A172 (cell line): ENCODE measurements around the gene ZNF467. TPM values are rescaled to one million over a fixed set of nuclear protein-coding genes. Genes with fewer than 3 reads are reported as not detected.

Experiments
- DNase-seq: peaks from one replicate; pipeline ENCODE4 v3.0.0-alpha.2; 2015; ENCODE audit warnings: low spot score
- total RNA-seq: library from RNA; depleted of rRNA; stranded (reverse); fragments of >200 nt; shearing (Covaris generic); gene quantifications from 2 replicates; pipeline ENCODE4 v1.2.3, GENCODE V29; 2014

The ZNF467 gene
- total RNA-seq, 1 experiment from 2014 or later: not detected

GRCh38 chr7:149809215-149809614, 35.8 kb upstream of the ZNF467 start:
- no peak for DNase-seq

- DNase-seq: no peak
These were observed 34.9 kb upstream of the ZNF467 start for GRCh38 chr7:149808311-149808710.

DNA sequence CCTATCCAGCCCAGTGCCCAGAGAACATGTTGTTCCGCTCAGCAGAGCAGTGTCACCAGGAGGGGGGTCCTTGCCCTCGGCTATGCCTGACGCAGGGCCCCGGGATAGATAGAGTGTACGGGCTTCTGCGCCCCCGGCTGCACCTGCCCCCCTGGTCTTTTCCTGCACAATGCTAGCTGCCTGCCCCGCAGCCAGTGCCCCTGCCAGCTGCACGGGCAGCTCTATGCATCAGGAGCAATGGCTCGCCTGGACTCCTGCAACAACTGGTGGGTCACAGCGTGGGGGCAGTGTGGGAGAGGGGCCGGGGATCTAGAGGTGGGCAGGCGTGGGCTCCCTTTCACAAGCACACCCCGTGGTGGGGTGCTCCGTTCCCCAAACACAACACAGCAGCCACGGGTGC, 33.3 kb upstream of the ZNF467 start:
- no peak for DNase-seq

DNA sequence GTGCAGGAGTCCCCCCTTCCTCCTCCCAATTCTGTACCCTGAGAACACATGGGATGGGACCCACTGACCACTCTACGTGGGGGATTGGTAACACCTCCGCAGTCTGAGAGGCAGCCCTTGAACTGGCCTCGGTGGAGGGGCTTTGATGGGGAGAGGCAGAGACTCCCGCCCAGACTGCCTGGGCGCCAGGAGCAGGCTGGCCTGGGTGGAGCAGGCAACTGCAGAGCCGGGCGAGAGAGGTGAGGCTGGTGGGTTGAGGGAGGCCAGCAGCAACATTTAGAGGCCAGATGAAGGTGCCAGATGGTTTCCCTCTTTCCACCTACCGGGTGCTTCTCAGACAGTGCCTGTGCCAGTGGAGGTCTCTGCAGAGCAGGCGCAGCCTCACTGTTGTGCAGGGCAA, 30.7 kb upstream of the ZNF467 start:
- no peak for DNase-seq

- no peak for DNase-seq
These were observed 30.2 kb upstream of the ZNF467 start for GRCh38 chr7:149803551-149804074.

DNA sequence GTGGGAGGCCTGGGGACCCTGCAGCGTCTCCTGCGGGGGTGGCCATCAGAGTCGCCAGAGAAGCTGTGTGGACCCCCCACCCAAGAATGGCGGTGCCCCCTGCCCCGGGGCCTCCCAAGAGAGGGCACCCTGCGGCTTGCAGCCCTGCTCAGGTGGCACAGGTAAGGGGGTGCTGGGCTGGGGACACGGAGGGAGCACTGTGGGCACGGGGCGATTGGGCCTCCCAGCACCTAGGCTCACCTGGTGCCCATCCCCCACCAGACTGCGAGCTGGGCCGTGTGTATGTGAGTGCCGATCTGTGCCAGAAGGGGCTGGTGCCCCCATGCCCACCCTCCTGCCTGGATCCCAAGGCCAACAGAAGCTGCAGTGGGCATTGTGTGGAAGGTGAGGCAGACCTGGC, 29.6 kb upstream of the ZNF467 start:
- no peak for DNase-seq

DNA sequence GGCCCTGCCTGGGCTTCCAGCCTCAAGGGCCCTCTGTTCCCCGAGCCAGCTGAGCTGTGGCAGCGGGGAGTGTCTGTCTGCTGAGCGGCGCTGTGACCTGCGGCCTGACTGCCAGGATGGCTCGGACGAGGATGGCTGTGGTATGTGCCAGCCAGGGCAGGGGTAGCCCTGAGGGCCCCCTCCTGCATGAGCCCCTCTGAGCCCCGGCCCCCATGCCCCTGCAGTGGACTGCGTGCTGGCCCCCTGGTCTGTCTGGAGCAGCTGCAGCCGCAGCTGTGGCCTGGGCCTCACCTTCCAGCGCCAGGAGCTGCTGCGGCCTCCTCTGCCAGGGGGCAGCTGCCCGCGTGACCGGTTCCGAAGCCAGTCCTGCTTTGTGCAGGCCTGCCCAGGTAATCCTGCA, 28.4 kb upstream of the ZNF467 start:
- no peak for DNase-seq

DNA sequence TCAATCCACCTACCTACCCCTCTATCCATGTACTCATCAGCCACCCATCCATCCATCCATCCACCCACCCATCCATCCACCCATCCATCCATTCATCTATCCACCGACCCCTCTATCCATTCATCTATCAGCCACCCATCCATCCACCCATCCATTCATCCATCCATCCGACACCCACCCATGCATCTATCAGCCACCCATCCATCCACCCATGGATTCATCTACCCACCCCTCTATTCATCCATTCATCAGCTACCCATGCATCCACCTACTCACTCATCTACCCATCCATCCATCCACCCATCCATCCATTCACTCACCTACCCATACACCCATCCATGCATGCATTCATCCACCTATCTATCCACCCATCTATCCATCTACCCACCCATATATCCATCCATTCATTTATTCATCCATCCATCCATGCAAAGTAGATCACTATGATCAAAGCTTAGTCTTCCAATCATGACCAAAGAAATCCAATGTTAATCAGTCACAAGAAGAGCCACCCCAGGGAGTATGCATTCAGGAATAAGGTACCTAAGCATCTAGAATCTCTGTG, 27.7 kb upstream of the ZNF467 start:
- no peak for DNase-seq

- DNase-seq: no peak
These were observed 26.8 kb upstream of the ZNF467 start for GRCh38 chr7:149800169-149800555.

DNA sequence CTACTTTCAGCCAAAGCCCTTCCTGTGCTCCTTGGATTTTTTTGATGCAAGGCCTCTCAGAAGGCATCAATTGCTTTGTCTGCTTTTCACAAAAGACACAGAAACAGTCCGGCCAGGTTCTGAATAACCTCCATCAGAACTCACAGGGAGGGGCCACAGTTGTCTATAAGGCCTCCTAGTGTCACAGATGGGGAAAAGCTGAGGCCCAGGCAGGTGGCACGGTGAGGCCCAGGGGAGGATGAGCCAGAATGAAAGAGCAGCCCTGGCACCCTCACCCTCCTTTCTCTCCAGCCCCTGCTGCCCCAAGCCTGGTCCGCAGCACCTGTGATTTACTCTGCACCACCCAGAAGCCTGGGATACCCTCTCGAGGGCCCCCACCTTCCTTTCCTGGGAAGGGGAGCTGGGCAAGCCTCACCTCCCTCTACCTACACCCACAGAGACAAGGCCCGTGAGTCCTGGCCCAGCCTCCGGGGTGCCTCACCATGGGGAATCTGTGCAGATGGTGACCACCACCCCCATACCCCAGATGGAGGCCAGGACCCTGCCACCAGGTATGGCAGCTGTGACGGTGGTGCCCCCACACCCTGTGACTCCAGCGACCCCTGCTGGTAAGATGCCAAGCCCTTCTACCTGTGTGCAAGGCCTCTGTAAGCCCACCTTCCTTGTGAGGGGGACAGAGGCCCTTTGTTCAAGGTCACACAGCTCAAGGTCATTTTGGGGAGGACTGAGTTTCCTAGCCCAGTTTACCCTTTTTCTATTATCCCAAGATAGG, 26.2 kb upstream of the ZNF467 start:
- DNase-seq: no peak

DNA sequence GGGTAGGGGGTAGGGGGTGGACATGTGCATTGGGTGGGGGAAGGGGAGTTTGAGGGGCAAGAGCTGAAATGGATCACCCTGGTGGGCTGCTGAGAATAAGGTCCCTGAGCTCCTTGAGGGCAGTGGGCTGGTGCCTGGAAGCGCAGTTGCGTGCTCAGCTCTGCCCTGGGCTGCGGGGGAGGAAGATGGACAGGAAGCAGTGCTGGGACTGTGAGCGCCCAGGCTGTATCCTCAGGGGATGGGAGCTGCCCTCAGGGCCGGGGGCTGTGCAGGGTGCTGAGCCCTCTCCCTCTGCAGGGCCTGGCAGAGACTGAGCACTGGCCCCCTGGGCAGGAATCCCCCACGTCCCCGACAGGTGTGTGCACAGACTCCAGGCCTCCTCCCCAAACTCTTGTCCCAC, 24.4 kb upstream of the ZNF467 start:
- no peak for DNase-seq

DNA sequence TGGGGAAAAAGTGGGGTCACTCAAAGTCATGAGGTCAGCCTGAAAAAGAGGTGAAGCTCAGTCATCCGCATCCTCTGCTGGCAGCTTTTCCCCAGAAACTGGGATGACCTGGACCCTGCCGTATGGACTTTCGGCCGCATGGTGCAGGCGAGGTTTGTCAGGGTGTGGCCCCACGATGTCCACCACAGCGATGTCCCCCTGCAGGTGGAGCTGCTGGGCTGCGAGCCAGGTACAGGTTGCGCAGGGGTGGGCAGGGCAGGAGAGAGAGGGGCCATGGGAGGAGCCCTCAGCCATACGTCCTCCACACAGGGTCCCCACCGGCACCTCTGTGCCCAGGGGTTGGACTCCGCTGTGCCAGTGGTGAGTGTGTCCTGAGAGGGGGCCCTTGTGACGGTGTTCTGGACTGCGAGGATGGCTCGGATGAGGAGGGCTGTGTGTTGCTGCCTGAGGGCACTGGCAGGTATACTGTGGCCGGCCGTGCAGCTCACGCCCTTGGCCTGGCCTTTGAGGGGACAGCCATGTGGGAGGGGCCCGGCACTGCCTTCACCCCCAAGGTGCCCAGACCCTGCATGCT, 23.0 kb upstream of the ZNF467 start:
- DNase-seq: no peak

DNA sequence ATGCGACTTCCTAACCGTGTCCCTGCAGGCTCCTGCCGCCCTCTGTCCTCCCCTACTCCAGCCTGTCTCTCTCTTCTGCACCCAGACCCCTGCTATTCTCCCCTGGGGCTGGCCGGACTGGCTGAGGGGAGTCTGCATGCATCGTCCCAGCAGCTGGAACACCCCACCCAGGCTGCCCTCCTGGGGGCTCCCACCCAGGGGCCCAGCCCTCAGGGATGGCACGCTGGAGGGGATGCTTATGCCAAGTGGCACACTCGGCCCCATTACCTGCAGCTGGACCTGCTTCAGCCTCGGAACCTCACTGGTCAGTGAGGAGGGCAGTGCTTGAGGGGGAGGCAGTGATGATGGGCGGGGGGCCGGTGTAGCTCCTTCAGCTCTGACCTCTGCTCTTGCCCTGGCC, 21.7 kb upstream of the ZNF467 start:
- no peak for DNase-seq

GRCh38 chr7:149794661-149795060, 21.3 kb upstream of the ZNF467 start:
- DNase-seq: no peak

- DNase-seq: no peak
These were observed 19.9 kb upstream of the ZNF467 start for GRCh38 chr7:149793261-149793660.

- DNase-seq: no peak
These were observed 18.8 kb upstream of the ZNF467 start for GRCh38 chr7:149792220-149792595.

DNA sequence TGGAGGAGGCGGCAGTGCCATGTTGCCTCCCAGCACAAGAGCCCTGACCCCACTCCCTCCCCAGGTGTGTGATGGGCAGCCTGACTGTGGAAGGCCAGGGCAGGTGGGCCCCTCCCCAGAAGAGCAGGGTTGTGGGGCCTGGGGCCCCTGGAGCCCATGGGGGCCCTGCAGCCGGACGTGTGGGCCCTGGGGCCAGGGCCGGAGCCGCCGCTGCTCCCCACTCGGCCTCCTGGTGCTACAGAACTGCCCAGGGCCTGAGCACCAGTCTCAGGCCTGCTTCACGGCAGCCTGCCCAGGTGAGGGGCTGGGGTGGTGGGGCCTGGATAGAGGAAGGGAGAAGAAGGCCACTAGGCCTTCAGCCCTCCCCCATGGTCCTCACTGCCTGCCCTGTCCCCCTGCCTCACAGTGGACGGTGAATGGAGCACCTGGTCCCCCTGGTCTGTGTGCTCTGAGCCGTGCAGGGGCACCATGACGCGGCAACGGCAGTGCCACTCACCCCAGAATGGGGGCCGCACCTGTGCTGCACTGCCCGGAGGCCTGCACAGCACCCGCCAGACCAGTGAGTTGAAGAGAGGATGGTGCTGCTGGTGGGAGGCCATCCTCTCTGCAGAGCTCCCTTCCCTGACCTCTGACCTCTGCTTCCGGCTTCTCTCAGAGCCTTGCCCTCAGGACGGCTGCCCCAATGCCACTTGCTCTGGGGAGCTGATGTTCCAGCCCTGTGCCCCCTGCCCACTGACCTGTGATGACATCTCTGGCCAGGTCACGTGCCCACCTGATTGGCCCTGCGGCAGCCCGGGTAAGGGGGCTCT, 18.2 kb upstream of the ZNF467 start:
- no peak for DNase-seq

DNA sequence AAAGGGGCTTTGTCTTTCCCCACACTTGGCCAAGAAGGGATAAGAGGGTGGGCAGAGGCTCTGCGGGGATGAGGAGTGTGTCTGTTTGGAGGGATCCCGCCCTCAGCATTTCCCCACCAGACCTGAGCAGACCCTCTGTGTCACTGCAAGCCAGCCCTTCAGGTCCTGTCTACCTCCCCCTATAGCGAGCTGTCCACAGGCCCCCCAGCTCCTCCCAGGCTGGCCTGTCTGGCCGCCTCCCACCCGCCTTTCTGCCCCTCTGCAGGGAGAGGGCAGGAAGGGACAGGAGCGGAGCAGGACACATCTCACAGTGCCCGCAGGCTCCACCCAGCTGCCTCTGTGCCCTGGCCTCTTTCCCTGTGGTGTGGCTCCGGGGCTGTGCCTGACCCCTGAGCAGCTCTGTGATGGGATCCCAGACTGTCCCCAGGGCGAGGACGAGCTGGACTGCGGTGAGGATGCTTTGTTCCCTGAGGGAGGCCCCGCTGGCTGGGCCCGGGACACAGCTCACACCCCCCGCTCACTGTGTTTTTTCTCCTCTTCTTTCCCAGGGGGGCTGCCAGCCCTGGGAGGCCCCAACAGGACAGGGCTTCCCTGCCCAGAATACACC, 17.5 kb upstream of the ZNF467 start:
- no peak for DNase-seq

DNA sequence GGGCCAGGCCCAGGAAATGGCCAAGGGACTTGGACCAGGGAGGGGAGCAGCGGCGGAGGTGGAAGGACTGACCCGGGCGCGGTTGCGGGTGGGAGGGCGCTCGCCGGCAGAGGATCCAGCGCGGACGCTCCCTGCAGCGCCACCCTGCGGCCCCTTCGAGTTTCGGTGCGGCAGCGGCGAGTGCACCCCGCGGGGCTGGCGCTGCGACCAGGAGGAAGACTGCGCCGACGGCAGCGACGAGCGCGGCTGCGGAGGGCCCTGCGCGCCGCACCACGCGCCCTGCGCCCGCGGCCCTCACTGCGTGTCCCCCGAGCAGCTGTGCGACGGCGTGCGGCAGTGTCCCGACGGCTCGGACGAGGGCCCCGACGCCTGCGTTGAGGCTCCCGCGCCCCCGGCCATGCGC, 16.8 kb upstream of the ZNF467 start:
- no peak for DNase-seq

DNA sequence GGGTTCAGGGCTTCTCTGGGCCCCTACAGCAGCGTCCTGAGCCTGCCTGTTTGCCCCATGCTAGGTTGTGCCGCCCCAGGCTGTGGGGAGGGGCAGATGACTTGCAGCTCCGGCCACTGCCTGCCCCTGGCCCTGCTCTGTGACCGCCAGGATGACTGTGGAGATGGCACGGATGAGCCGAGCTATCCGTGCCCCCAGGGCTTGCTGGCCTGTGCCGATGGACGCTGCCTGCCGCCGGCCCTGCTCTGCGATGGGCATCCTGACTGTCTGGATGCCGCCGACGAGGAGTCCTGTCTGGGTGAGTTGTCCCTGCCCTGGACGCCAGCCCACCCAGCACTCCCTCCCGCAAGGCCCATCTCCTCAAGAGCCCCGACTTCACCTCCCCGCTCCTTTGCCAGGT, 15.7 kb upstream of the ZNF467 start:
- DNase-seq: no peak

DNA sequence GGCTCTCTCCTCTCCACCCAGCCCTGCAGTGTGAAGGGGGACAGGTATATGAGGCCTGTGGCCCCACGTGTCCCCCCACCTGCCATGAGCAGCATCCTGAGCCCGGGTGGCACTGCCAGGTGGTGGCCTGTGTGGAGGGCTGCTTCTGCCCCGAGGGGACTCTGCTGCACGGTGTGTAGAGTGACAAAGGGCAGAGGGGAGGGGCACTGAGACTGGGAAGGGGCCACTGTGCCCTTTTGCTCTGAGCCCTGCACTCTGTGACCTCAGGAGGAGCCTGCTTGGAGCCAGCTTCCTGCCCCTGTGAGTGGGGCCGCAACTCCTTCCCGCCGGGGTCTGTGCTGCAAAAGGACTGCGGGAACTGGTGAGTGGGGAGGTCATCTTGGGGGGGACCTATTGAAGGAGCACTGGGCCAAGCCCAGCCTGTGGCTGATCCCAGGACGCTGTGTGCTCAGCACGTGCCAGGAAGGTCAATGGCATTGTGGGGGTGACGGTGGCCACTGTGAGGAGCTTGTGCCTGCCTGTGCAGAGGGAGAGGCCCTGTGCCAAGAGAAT, 15.0 kb upstream of the ZNF467 start:
- no peak for DNase-seq
